GM21528 (cell line): ENCODE results near the gene SLC25A30.

ENCODE experiments used
- ATAC-seq: cut with Tn5 transposase; IDR thresholded peaks from one replicate; pipeline ENCODE4 v1.9.1; 2021; ENCODE audit warnings: mild to moderate bottlenecking, moderate library complexity; ENCODE audit not compliant: unreplicated experiment, low FRiP score

Gene SLC25A30, protein sequence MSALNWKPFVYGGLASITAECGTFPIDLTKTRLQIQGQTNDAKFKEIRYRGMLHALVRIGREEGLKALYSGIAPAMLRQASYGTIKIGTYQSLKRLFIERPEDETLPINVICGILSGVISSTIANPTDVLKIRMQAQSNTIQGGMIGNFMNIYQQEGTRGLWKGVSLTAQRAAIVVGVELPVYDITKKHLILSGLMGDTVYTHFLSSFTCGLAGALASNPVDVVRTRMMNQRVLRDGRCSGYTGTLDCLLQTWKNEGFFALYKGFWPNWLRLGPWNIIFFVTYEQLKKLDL

DNA sequence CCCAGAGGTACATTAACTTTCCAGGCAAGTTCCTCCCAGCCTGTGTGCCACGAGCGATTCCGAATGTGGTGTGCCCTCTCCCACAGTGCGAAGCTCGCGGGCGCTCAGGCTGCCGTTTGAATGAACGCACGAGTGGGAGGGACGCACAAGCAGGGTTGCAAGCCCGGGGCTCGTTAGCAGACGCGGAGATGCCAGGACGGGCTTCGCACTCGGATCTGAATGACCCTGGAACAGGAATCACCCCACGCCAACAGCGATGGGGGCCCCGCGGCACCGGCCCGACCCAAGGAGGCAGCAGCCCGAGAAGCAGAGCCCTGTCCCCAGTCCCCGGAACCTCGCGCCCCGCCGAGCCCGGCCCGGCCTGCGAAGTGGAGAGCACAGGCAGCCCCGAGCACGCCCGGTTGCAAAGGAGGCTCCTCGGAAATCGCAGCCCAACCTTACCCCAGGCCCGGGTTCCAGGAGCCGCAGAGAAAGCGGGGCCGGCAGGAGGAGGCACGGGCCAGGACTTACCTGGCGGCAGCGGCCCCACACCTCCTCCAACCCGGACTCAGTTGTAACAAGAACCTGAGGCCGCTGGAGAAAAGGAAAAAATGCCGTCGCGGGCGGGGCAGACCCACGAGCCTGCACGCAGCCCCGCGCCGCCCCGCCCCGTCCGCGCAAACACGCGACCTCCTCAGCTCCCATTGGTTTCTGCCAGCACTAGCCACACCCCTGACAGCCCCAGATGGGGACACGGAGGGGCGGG is at the start of gene SLC25A30:
Gene SLC25A30, minus strand, starts transcription at position 584 of the 745 bp plus-strand sequence. CDS start 6,948 bp downstream, outside the sequence.
- peak; percentile 89 for ATAC-seq

DNA sequence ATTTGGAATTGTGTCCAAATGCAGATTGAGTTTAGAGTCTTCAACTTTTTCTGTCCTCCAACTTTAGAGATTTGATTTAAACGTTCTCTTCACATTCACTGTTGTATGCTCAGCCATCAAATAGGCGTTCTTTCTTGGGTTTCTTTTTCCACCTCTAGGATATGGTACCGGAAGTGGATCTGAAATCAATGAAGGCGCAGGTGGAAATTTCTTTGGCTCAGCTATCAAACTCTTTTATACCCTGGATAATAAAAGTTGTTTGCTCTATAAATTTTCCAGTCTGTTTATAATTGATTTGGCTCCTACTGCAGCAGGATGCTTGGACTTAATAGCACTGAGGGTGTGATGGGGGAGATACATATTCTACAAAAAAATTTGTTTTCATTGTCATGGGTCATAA is 48.2 kb upstream of the SLC25A30 start:
- ATAC-seq: no peak

DNA sequence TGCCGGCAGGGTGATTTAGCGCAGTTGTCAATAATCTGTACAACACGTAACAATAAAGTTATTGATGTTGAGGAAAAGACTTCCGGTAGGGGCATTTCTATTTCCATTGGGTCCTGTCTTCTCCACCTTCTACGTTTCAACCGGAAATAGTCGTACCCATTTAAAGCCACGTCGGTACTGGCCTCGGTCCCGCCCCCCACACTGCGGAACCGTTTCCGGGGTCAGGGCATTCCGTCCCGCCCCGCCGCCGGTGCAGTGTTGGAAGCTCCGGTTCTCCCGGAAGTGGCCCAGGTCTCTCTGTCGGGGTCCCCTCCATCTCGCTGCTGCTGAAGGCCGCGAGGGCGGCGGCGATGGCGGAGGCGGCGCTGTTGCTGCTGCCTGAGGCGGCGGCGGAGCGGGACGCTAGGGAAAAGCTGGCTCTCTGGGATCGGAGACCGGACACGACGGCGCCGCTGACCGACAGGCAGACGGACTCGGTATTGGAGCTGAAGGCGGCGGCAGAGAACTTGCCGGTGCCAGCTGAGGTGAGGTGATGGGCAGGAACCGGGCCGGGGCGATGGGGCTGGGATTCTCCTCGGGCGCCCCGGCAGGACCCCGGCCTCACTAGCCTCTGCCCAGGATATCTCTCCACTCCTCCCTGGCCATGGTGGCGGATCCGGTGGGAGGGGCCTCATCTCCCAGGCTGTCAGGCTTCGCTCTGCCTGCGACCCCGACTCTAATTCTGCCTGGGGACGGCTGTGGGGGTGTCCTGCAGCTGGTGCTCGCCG is 46.7 kb upstream of the SLC25A30 start, which contains the start of gene COG3:
Gene COG3, plus strand, starts transcription at position 253 of the 767 bp plus-strand sequence. Its CDS starts 98 bp downstream, at position 351.
- ATAC-seq: peak; percentile 91

DNA sequence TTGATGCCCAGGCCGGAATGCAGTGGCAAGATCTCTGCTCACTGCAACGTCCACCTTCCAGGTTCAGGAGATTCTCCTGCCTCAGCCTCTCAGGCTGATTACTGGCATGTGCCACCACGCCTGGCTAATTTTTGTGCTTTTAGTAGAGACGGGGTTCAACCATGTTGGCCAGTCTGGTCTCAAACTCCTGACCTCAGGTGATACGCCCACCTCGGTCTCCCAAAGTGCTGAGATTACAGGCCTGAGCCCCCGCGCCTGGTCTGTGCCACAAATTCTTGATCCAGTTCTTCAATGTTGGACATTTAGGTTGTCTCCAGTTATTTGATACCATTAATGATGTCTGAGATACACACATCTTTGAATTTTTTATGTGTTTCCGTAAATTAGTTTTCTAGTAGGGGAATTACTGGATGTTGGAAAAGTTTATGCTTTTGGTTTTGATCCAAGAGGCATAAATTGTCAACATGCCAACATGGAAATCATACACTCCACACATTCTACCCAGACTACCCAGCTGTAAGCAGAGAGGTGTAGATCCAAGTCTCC is 46.0 kb upstream of the SLC25A30 start:
- ATAC-seq: no peak

DNA sequence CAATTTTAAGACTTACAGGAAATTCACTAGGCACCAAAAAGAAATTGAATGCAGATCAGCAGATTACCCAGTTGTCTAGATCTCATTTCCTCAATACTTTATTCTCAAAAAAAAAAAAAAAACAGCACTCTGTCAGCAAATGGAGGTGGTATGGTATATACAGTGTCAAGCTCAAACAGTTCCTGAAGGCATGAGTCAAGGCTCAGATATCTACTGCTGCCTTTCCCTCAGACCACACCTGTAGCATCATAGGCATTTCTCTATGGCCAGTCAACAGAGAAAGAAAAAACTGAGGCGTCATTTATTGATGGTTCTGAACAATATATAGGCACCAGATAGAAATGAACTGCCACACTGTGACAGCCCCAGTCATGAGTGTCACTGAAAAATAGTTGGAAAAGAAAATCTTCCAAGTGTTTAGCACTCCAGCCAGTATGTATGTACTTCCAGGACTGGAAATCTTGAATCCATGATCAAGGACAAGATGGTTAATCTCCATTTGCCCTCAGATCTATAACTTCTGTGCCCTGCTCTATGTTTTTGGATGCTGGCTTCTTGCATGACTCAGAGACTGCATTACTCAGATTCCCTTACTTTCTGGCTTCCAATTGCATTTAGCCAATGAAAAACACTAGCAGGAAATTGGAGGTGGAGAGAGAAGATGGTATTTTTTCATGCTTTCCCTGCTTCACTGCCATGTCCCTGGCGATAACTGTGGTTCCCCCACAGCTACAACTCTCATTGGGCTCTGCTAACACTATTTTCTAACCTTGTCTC is 38.2 kb upstream of the SLC25A30 start:
- ATAC-seq: no peak

DNA sequence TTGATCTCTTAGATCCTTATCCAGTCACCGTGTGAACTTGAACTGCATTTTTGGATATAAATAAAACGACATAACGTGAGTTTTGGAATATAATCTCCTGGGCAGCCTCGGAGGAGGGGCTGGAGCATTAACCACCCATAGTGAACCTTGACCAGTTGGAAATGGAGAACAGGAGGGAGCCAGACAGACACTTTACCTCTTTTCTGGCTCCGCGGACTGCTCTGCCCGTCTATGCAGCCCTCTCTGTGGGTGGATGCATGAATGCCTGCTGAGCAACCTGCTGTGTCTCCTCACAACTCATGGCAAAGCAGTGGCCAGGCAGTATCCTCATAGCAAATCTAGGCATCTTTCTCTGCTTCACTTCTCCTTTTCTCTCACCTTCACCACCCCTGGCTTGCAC is 36.0 kb upstream of the SLC25A30 start:
- no peak for ATAC-seq

DNA sequence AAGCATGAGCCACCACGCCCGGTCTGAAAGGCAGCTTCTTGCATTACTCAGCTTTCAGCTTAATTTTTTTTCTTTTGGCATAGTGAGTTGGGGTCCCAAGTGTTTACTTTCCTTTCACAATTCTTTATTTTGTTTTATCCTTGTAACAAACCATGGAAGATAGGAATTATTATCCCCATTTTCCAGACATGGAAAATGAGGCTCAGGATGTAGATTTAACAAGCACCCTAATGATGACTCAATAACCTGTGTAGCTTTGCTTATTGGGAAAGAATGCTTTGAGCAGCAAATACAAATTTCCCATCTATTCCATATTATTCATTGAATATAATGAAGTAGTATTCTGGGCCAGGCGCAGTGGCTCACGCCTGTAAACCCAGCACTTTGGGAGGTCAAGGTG is 33.1 kb upstream of the SLC25A30 start:
- ATAC-seq: no peak

DNA sequence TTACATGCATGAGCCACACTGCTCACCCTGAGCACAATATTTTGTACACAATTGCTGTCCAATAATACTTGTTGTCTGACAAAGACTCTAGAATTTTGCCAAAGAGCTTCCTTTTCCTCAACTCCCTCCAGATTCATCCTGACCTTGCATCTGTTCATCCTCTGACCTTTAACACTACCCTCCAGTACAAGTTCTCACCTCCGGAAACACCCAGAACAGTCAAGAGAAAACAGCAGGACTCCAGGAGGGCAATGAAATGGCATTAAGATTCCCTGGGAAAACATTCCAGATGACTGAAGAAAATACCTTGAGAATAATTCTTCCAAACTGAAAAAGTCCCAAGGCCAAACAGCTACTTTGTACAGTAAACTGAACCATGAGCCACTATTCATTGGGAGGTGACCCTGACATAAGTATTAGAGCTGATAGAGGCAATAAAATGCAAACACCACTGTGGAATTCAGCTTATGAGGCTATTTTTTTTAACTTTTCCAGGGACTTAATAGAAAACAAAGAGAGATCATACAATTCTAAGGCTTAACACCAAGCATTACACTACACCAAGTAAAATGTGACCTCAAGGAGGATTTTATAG is 30.9 kb upstream of the SLC25A30 start:
- ATAC-seq: no peak

DNA sequence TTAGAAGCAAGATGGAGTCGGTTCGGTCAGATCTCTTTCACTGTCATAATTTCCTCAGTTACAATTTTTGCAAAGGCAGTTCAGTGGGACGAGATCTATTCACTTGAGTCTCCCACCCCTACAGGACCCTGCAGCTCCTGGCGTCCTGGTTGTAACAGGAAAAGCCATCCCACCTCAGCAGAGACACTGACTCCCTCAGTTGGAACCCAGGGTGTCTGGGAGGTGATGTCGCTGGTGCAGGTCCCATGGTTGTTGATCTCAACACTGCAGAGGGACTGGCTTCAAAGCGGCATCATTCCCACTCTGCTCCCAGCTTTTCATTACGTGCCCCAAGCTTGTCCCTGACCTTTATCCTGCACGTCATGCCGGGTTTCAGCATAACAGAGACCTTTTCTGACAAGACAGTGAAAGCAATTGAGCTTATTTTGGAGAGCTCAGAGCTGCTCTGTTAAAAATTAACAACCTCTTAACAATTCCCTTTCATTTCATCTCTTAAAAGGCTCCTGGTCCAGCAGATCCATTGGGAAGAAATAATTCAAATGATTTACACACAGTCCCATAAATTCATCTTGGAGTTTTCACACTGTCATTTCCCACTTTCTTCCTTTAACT is 29.0 kb upstream of the SLC25A30 start:
- ATAC-seq: no peak

DNA sequence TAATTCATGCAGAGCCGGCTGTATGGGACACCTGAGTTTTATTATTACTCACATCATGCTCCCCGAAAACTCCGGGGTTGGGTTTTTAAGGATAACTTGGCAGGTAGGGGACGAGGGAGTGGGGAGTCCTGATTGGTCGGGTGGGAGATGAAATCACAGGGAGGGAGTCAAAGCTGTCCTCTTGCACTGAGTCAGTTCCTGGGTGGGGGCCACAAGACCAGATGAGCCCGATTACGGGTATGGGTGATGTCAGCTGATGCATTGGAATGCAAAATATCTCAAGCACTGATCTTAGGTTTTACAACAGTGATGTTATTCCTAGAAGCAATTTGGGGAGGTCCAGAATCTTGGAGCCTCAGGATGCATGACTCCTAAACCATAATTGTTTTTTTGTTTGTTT is 28.0 kb upstream of the SLC25A30 start:
- ATAC-seq: no peak

DNA sequence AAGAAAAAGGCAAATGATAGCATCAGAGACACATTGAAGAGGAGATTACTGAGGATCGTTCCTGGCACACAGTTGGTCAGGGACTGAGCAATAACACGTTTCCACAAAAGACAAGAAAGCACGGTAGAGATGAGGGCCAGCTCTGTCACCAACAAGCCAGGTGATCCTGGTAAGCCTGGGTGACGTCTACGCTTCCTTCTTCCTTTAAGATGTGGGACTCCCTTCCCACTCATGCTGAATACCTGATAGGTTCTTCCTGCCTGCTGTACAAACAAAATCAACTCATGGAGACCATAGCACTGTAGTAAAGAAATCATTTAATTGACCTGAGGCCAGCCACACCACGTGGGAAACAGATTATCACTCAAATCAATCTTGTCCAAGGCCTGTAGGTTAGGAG is 26.9 kb upstream of the SLC25A30 start:
- ATAC-seq: no peak

DNA sequence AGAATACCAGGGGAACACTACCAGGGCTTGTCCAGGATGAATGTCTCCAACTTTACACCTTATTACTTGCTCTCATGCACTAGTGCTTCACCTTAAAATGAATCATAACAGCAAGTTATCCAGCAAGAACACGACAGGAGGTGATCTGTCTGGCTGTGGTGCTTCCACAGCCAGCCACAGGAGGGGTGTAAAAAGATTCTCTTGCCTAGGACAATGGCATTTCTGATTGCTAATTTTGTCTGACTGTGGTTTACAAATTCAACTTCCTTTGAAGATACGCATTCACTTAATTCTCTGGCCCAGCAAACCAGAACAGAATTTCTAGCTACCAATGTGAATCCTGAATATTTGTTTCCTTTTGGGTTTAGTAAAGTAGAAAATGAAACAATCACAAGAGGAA is 23.5 kb upstream of the SLC25A30 start:
- ATAC-seq: no peak

DNA sequence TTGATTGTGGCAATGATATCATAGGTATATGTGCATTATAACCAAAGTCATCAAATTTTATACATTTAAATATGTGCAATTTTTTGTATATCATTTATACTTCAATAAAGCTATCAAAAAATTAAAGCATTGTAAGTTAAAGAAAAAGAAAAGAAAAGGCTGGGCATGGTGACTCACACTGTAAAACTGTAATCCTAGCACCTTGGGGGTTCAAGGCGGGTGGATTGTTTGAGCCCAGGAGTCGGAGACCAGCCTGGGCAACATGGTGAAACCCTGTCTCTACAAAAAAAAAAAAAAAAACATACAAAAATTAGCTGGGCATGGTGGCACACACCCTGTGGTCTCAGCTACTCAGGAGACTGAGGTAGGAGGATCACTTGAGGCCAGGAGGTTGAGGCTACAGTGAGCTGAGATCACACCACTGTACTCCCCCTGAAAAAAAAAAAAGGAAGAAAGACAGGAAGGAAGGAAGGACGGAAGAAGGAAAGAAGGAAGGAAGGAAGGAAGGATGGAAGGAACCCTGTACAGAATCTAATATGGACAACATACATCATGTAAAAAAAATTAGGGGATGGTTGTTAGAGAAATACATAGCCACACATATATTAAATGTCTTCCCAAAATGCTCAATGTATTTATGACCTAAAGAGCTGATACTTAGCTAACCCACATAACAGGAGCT is 21.7 kb upstream of the SLC25A30 start:
- no peak for ATAC-seq

DNA sequence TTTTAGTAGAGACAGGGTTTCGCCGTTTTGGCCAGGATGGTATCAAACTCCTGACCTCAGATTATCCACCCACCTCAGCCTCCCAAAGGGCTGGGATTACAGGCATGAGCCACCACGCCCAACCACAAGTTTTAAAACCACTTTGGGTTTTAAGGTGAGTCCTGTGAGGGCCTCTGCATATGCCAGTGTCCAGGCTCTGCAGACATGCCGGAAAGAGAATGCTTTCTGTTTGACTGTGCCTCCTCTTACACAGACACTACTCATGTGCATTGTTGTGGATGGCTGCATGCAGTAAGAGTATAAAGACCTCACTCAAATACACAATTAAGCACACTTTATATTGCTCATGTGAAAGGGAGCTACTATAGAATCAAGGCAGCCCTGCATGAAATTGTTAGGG is 20.8 kb upstream of the SLC25A30 start:
- ATAC-seq: no peak

DNA sequence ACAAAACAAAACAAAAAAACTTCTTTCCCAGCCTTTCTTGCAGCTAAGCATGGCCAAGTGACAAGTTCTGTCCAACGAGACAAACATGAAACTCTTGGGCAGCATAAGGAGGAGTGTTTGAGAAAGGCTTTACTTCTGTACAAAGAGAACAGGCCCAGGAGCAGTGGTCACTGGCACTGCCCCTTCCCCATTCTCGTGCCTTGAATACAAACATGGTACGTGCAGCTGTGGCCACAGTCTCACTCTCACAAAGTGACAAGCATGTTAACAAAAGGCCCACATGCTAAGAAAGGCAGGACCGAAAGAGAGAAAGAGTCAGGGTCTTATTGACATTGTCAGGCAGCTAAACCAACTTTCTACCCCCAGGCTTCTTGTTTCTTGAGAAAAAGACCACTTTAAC is 19.8 kb upstream of the SLC25A30 start:
- no peak for ATAC-seq

DNA sequence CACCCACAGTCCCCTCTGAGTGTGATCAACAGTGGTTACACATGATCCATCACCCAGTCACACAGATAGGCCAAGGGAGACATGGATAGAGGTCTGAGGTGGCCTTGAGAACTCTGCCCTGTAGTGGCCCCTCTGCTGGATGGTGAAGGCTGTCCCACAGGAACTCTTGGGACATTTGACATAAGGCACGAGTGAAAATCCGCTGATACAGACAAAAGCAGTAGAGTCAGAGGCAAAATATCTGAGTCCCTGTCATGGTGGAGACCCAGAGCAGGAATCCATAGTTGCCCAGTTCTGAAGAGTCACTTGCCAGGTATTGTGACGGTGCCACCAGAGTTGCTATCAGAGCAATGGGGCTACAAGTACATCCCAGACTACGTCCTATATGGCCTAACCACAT is 18.8 kb upstream of the SLC25A30 start:
- ATAC-seq: no peak

DNA sequence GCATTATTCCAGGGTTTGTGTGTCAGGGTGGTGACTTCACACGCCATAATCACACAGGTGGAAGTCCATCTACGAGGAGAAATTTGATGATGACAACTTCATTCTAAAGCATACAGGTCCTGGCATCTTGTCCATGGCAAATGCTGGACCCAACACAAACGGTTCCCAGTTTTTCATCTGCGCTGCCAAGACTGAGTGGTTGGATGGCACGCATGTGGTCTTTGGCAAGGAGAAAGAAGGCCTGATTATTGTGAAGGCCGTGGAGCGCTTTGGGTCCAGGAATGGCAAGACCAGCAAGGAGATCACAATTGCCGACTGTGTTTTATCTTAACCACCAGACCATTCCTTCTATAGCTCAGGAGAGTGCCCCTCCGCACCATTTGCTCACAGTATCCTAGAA is 18.2 kb upstream of the SLC25A30 start:
- no peak for ATAC-seq

DNA sequence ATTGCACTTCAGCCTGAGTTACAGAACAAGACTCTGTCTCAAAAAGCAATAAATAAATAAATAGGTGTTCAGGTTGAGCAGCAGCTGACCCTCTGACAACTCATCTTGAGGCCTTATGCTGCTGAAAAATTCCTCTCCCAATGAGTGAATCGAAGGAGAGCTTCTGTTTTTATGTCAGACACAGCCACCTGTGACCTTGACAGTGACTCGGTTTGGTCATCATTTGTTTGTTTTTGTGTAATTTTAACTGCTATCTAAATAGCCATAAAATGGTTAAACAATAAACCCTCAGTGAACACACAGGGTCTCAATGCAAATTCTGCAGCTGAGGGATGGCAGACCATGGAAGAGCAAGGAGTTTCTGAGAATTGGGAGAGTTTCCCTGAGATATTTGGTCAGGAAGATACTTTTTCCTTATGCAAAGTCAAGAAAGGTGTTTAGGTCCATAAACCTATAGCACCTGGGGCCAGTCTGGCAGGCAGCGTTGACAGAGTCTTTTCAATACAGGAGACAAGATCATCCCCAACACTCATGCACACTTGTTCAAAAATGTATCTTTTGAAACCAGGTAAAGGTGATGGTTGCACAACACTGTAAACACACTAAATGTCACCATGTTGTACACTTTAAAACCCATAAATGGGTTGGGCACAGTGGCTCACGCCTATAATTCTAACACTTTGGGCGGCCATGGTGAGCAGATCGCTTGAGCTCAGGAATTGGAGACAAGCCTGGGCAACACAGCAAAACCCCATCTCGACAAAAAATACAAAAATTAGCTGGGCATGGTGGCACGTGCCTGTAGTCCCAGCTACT is 16.6 kb upstream of the SLC25A30 start:
- ATAC-seq: no peak
